Glutamatergic neuron (in vitro differentiated cells): Measurements from ENCODE around the gene HIPK3. TPM values are rescaled to one million over a fixed set of nuclear protein-coding genes. Genes with fewer than 3 reads are reported as not detected.
"Not testable (repeated sequence)": the region's sequence is repeated elsewhere in the genome, so short reads cannot be mapped to it uniquely, and the experiment has no call there.

ENCODE experiments used
- DNase-seq: peaks from one replicate; pipeline ENCODE4 v3.0.0; 2022
- H3K27ac Mint-ChIP-seq: one replicate; pipeline ENCODE4 v1.8.0; 2020; ENCODE audit warnings: mild to moderate bottlenecking, mixed read lengths, inconsistent platforms; ENCODE audit not compliant: unreplicated experiment
- H3K27me3 Mint-ChIP-seq: one replicate; pipeline ENCODE4 v1.8.0; 2020; ENCODE audit warnings: mild to moderate bottlenecking, moderate library complexity, mixed read lengths, inconsistent platforms; ENCODE audit not compliant: unreplicated experiment
- H3K36me3 Mint-ChIP-seq: one replicate; pipeline ENCODE4 v1.8.0; 2020; ENCODE audit warnings: mild to moderate bottlenecking, mixed read lengths, inconsistent platforms; ENCODE audit not compliant: unreplicated experiment
- H3K4me1 Mint-ChIP-seq: one replicate; pipeline ENCODE4 v1.8.0; 2020; ENCODE audit warnings: mild to moderate bottlenecking, low read depth, mixed read lengths, inconsistent platforms; ENCODE audit not compliant: unreplicated experiment
- H3K4me3 Mint-ChIP-seq: one replicate; pipeline ENCODE4 v1.8.0; 2020; ENCODE audit warnings: mild to moderate bottlenecking, mixed read lengths, inconsistent platforms; ENCODE audit not compliant: unreplicated experiment
- H3K9me3 Mint-ChIP-seq: one replicate; pipeline ENCODE4 v1.8.0; 2020; ENCODE audit warnings: mild to moderate bottlenecking, moderate library complexity, mixed read lengths, inconsistent platforms; ENCODE audit not compliant: unreplicated experiment
- CTCF ChIP-seq: fragments of 200-600 bp; sonication (generic); IDR thresholded peaks from one replicate; pipeline ENCODE4 v1.5.0; 2021; ENCODE audit not compliant: partially characterized antibody, unreplicated experiment
- total RNA-seq: library from RNA; stranded (reverse); fragmentation: NEBNext Ultra II Directional; extraction: Animal tissue kit (Norgen Biotek cat#: 25700); gene quantifications from one replicate; pipeline ENCODE4 v1.2.1, GENCODE V29; 2021; ENCODE audit not compliant: unreplicated experiment

The HIPK3 gene
- total RNA-seq, 1 donor from 2014 or later = 56.5 TPM

GRCh38 chr11:33227578-33228261 lies 29.5 kb upstream of the HIPK3 start:
- H3K36me3 Mint-ChIP-seq = no peaks in the 10 kb centered on the region
- H3K4me1 Mint-ChIP-seq = no peaks in the 10 kb centered on the region
- no peak overlapping the region for H3K4me3 Mint-ChIP-seq
- no peak for DNase-seq
- no peaks in the 10 kb centered on the region for H3K9me3 Mint-ChIP-seq
- no peak for TF ChIP-seq CTCF
- H3K27ac Mint-ChIP-seq = no peak overlapping the region
- H3K27me3 Mint-ChIP-seq = peaks cover 2% of the 10 kb centered on the region

- no peak for DNase-seq
- no peak overlapping the region for H3K4me3 Mint-ChIP-seq
- no peaks in the 10 kb centered on the region for H3K27me3 Mint-ChIP-seq
- H3K4me1 Mint-ChIP-seq = no peaks in the 10 kb centered on the region
- H3K36me3 Mint-ChIP-seq = no peaks in the 10 kb centered on the region
- no peak overlapping the region for H3K27ac Mint-ChIP-seq
- no peaks in the 10 kb centered on the region for H3K9me3 Mint-ChIP-seq
- TF ChIP-seq CTCF = no peak
These were observed 22.6 kb upstream of the HIPK3 start for GRCh38 chr11:33234397-33235190.

GRCh38 chr11:33237039-33237597 lies 20.1 kb upstream of the HIPK3 start:
- no peak for DNase-seq
- Mint-ChIP-seq H3K27ac (no peak overlapping the region), H3K9me3 (no peaks in the 10 kb centered on the region), H3K27me3 (no peaks in the 10 kb centered on the region), H3K4me1 (no peaks in the 10 kb centered on the region), H3K36me3 (no peaks in the 10 kb centered on the region), H3K4me3 (no peak overlapping the region)
- no peak for TF ChIP-seq CTCF

DNA sequence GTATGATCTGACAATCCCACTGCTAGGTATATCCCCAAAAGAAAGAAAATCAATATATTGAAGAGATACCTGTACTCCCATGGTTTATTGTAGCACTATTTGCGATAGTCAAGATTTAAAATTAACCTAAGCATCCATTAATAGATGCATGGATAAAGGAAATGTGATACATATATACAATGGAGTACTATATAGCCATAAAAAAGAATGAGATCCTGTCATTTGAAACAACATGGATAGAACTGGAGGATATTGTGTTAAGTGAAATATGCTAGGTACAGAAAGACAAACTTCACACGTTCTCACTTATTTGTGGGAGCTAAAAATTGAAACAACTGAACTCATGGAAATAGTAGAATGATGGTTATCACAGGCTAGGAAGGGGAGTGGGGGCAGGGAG lies 14.6 kb upstream of the HIPK3 start:
- H3K36me3 Mint-ChIP-seq = peaks cover 5% of the 10 kb centered on the region
- H3K27ac Mint-ChIP-seq = peak overlapping the region; percentile 34
- peaks cover 6% of the 10 kb centered on the region for H3K9me3 Mint-ChIP-seq
- no peak for DNase-seq
- H3K4me1 Mint-ChIP-seq = peaks cover 3% of the 10 kb centered on the region
- no peak overlapping the region for H3K4me3 Mint-ChIP-seq
- TF ChIP-seq CTCF = no peak
- no peaks in the 10 kb centered on the region for H3K27me3 Mint-ChIP-seq

GRCh38 chr11:33243654-33244053 lies 13.5 kb upstream of the HIPK3 start:
- H3K4me3 Mint-ChIP-seq, H3K27ac Mint-ChIP-seq, DNase-seq, H3K9me3 Mint-ChIP-seq, H3K36me3 Mint-ChIP-seq, H3K27me3 Mint-ChIP-seq, H3K4me1 Mint-ChIP-seq: not testable (repeated sequence)
